Adipose tissue (tissue), 3 donors: ENCODE data around the gene ZNF28. TPM values are rescaled to one million over a fixed set of nuclear protein-coding genes. Genes with fewer than 3 reads are reported as not detected.
"Not testable (repeated sequence)": the region's sequence is repeated elsewhere in the genome, so short reads cannot be mapped to it uniquely, and the experiment has no call there.

Source experiments
- H3K27ac ChIP-seq: one replicate; pipeline ENCODE4 v1.5.1; 2013; ENCODE audit warnings: low read depth, low read length
- WGBS, 3 donors: extraction: QIAGEN DNeasy Blood & Tissue Kit; methylation state at CpG; one replicate each; pipeline ENCODE4 v1.1.7; 2013; 5-methylcytosine and 5-hydroxymethylcytosine counted together
- polyA plus RNA-seq, 3 donors: library from polyadenylated mRNA; stranded (reverse); fragments of 200-250 nt; gene quantifications; one replicate each; pipeline ENCODE4 v1.2.3, GENCODE V29; 2013
- donor health status: healthy with polysubstance abuse.
- donor health status: Bipolar disorder and iron deficiency.
- donor health status: healthy.

ZNF28 gene
- polyA plus RNA-seq = 1 to 10 TPM; 3.1 to 4.3 (median 3.6) TPM

GRCh38 chr19:52821204-52821960, at the start of gene ZNF28:
ZNF28 (minus strand) TSS chr19:52821633; CDS start chr19:52817958, 3,675 bp downstream.
- 1 to 2% (median 2%) methylated on average over 25 to 27 of the region's 44 CpGs for WGBS, 3 donors
- H3K27ac ChIP-seq = not testable (repeated sequence)

- not testable (repeated sequence) for H3K27ac ChIP-seq
- 93 to 95% (median 93%) methylated on average over 11 of the region's 11 CpGs for WGBS, 3 donors
Observed at GRCh38 chr19:52868031-52868430, 46.6 kb upstream of the ZNF28 start.

- H3K27ac ChIP-seq = peak within 1 kb of the TSS; percentile 9
- WGBS, 3 donors = 4 to 5% (median 4%) methylated on average over 27 to 40 of the region's 43 CpGs
Observed at GRCh38 chr19:52857378-52858191, 36.2 kb upstream of the ZNF28 start, which contains the start of gene ZNF468. ZNF468 (minus strand) TSS chr19:52857619; CDS start chr19:52854272, 3,347 bp downstream.

- H3K27ac ChIP-seq = not testable (repeated sequence)
- 0 to 3% (median 0%) methylated on average over 20 to 23 of the region's 31 CpGs for WGBS, 3 donors
Observed at GRCh38 chr19:52856540-52857377, 35.3 kb upstream of the ZNF28 start.

GRCh38 chr19:52847352-52847751, 25.9 kb upstream of the ZNF28 start:
- WGBS, 3 donors = 74 to 85% (median 85%) methylated on average over 5 of the region's 5 CpGs

GRCh38 chr19:52840825-52841465, 19.5 kb upstream of the ZNF28 start:
- not testable (repeated sequence) for H3K27ac ChIP-seq
- WGBS, 3 donors = 98 to 99% (median 99%) methylated on average over 10 of the region's 10 CpGs

More at GRCh38 chr19:52847352-52847751, 25.9 kb upstream of the ZNF28 start:
- not testable (repeated sequence) for H3K27ac ChIP-seq

- 73 to 81% (median 76%) methylated on average over 1 of the region's 1 CpG for WGBS, 3 donors
- not testable (repeated sequence) for H3K27ac ChIP-seq
Observed at GRCh38 chr19:52834289-52834688, 12.9 kb upstream of the ZNF28 start.

- 58 to 68% (median 59%) methylated on average over 5 of the region's 5 CpGs for WGBS, 3 donors
- H3K27ac ChIP-seq = not testable (repeated sequence)
Observed at GRCh38 chr19:52833541-52833940, 12.1 kb upstream of the ZNF28 start.

GRCh38 chr19:52829866-52830265, 8.4 kb upstream of the ZNF28 start:
- 67 to 92% (median 78%) methylated on average over 6 to 7 of the region's 7 CpGs for WGBS, 3 donors
- H3K27ac ChIP-seq = not testable (repeated sequence)

GRCh38 chr19:52825765-52826164, 4.3 kb upstream of the ZNF28 start:
- WGBS, 3 donors = 85 to 90% (median 87%) methylated on average over 5 of the region's 5 CpGs
- H3K27ac ChIP-seq = no peak overlapping the region

GRCh38 chr19:52823676-52824075, 2.2 kb upstream of the ZNF28 start:
- no peak overlapping the region for H3K27ac ChIP-seq
- 92 to 97% (median 96%) methylated on average over 12 of the region's 12 CpGs for WGBS, 3 donors

GRCh38 chr19:52820472-52821203, 795 bp downstream of the ZNF28 start:
- H3K27ac ChIP-seq = not testable (repeated sequence)
- WGBS, 3 donors = 8 to 9% (median 9%) methylated on average over 13 to 18 of the region's 19 CpGs

- H3K27ac ChIP-seq = no peak overlapping the region
- 90 to 96% (median 96%) methylated on average over 23 to 32 of the region's 32 CpGs for WGBS, 3 donors
Observed at GRCh38 chr19:52809801-52810200, 11.6 kb downstream of the ZNF28 start.

- WGBS, 3 donors = 97 to 98% (median 98%) methylated on average over 9 of the region's 9 CpGs
- H3K27ac ChIP-seq = not testable (repeated sequence)
Observed at GRCh38 chr19:52799950-52800640, 21.3 kb downstream of the ZNF28 start.

- WGBS, 3 donors = 90 to 93% (median 91%) methylated on average over 6 of the region's 6 CpGs
Observed at GRCh38 chr19:52789440-52789839, 32.0 kb downstream of the ZNF28 start.

GRCh38 chr19:52786464-52787354, 34.7 kb downstream of the ZNF28 start, which contains the start of gene ZNF600:
ZNF600 (minus strand) TSS chr19:52786791; CDS start chr19:52778888, 7,903 bp downstream.
- not testable (repeated sequence) for H3K27ac ChIP-seq
- WGBS, 3 donors = 0 to 1% (median 1%) methylated on average over 47 of the region's 47 CpGs

More at GRCh38 chr19:52789440-52789839, 32.0 kb downstream of the ZNF28 start:
- H3K27ac ChIP-seq = no peak overlapping the region
